Uterus (tissue), 4 donors: ENCODE results near the gene HOXB5. TPM values are rescaled to one million over a fixed set of nuclear protein-coding genes. Genes with fewer than 3 reads are reported as not detected.

Source experiments
- DNase-seq, 2 donors: peaks; one replicate each; pipeline ENCODE4 v3.0.0-alpha.2; 2019 to 2020
- H3K27ac ChIP-seq, 2 donors: fragments of 200-600 bp; sonication (generic); 1 replicate in 1 of 2; 2 replicates in 1 of 2; pipeline ENCODE4 v1.5.1; 2016 to 2018
- H3K27me3 ChIP-seq, 2 donors: fragments of 200-600 bp; sonication (generic); one replicate each; pipeline ENCODE4 v1.5.1; 2018 to 2019; ENCODE audit warnings: control low read depth in 1 of 2
- H3K36me3 ChIP-seq, 2 donors: fragments of 200-600 bp; sonication (generic); one replicate each; pipeline ENCODE4 v1.5.1; 2019; ENCODE audit warnings: control low read depth in 1 of 2
- H3K4me1 ChIP-seq, 2 donors: fragments of 200-600 bp; sonication (generic); one replicate each; pipeline ENCODE4 v1.5.1; 2018 to 2019; ENCODE audit warnings: control low read depth in 1 of 2
- H3K4me3 ChIP-seq, 2 donors: fragments of 200-600 bp; sonication (generic); 1 replicate in 1 of 2; 2 replicates in 1 of 2; pipeline ENCODE4 v1.5.1; 2018 to 2019; ENCODE audit warnings: mild to moderate bottlenecking in 1 of 2
- H3K9me3 ChIP-seq, 2 donors: fragments of 200-600 bp; sonication (generic); one replicate each; pipeline ENCODE4 v1.5.1; 2019; ENCODE audit warnings: control low read depth in 1 of 2
- POLR2A ChIP-seq, 2 donors: fragments of 450-650 bp; IDR thresholded peaks; one replicate each; pipeline ENCODE4 v1.6.1; 2016; ENCODE audit warnings: antibody characterized with exemption in 2 of 2, mild to moderate bottlenecking in 1 of 2, moderate library complexity in 1 of 2
- intact Hi-C: fragments of 100-400 bp; cut with DNase I; formaldehyde crosslinking; loops from one replicate; pipeline ENCODE4 v1.15.1; 2023; ENCODE audit warnings: low total_unique reads
- total RNA-seq, 4 donors: library from RNA; depleted of rRNA in 3 of 4; stranded (reverse); fragments of >200 nt in 3 of 4; gene quantifications; one replicate each; pipeline versions ENCODE4 v1.1.0 to v1.2.4, GENCODE V29; 2014 to 2023
- TF ChIP-seq, protein P1 (sequence below), 4 experiments: fragments of 200-600 bp in 2 of 4; fragments of 450-650 bp in 2 of 4; sonication (generic) in 2 of 4; IDR thresholded peaks; one replicate each; pipeline ENCODE4 v1.5.1; 2016 to 2019; ENCODE audit warnings: antibody characterized with exemption in 4 of 4, mild to moderate bottlenecking in 2 of 4, moderate library complexity in 1 of 4
- donor health status: DM: yes; HTN: yes; CAD: no.

HOXB5 gene
- total RNA-seq, 4 donors from 2014 or later, result 0.55 to 2.5 (median 0.59) TPM; not detected in 1

DNA sequence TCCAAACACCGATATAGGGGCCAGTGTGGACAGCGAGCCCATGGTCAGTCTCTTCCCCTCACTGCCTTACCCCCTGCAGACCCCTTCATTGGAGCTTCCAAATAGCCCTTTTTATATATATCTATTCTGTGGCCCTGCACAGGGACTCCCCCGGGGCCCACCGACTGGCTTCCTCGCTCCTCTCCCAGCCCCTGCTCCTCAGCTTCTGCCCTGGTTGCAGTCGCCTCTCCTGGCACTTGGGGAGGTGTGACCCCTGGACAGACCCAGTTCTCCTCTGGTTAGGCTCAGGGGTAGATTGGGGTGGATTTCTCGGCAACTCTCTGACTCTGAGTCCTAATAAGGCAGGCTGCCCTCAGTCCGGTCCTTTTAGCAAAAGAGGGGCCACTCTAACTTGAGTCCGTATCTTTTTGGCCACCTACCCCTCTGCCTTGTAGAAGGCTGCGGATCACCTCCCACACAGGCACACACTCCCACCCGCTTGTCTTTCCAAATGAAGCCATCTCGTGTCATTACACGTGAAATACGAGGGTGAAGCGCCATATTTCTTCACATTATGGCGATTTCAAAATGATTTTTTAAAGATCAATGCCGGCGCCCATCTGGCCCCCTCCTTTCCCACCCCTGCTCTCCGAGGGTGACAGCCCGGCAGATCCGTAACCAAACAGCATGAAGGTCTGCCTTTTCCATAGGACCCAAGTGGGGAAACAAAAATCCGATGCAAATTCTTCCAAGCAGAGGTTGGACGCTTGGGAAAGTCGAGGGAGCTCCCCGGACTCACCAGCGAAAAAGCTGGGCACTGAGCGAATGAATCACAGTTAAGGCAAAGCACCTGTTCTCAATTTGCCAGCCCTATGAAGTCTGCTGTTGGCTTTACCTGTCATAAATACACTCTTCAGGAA is 34.3 kb upstream of the HOXB5 start:
- TF ChIP-seq, protein P1, sequence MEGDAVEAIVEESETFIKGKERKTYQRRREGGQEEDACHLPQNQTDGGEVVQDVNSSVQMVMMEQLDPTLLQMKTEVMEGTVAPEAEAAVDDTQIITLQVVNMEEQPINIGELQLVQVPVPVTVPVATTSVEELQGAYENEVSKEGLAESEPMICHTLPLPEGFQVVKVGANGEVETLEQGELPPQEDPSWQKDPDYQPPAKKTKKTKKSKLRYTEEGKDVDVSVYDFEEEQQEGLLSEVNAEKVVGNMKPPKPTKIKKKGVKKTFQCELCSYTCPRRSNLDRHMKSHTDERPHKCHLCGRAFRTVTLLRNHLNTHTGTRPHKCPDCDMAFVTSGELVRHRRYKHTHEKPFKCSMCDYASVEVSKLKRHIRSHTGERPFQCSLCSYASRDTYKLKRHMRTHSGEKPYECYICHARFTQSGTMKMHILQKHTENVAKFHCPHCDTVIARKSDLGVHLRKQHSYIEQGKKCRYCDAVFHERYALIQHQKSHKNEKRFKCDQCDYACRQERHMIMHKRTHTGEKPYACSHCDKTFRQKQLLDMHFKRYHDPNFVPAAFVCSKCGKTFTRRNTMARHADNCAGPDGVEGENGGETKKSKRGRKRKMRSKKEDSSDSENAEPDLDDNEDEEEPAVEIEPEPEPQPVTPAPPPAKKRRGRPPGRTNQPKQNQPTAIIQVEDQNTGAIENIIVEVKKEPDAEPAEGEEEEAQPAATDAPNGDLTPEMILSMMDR (IDR thresholded peaks at IDR 0.05), result no peak
- TF ChIP-seq POLR2A (IDR thresholded peaks at IDR 0.05), result no peak
- intact Hi-C loops, result no loop called here
- Histone ChIP-seq H3K4me1 (peaks cover 0 to 15% of the 10 kb centered on the region in 2 donors), H3K27me3 (peaks cover 20 to 75% of the 10 kb centered on the region in 2 donors), H3K9me3 (no peaks in the 10 kb centered on the region), H3K27ac (no peak overlapping the region), H3K36me3 (no peaks in the 10 kb centered on the region), H3K4me3 (no peak overlapping the region)
- no peak for DNase-seq

DNA sequence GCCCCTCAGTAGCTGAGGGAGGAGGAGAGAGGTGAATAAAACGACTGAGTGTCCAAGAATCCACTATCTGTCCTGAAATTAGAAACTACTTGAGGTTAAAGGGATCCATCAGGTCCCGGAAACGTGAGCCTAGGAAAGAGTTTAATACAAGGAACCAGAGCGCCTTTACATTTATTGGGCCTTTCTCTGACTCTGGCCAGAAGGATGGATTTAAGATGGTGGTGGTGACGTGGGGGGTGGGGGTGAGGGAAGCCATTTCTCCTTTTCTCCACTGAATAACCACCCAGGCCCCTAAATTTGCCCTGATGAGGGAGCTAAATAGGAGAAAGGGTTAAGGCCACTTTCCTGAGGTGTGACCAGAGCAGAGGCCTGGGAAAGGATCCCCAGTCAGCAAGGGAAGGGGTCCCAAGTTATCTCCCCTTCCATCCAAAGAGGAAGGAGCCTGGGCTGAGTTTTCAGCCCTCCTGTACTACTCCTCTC is 33.6 kb upstream of the HOXB5 start:
- no peak overlapping the region for H3K27ac ChIP-seq
- H3K9me3 ChIP-seq, result no peaks in the 10 kb centered on the region
- no peak for TF ChIP-seq POLR2A (IDR thresholded peaks at IDR 0.05)
- TF ChIP-seq, protein P1 (IDR thresholded peaks at IDR 0.05), result no peak
- DNase-seq, result no peak
- intact Hi-C loops, result no loop called here
- no peaks in the 10 kb centered on the region for H3K36me3 ChIP-seq
- no peak overlapping the region for H3K4me3 ChIP-seq
- H3K27me3 ChIP-seq, result peaks cover 20 to 82% of the 10 kb centered on the region in 2 donors
- H3K4me1 ChIP-seq, result peaks cover 0 to 15% of the 10 kb centered on the region in 2 donors

- no peaks in the 10 kb centered on the region for H3K9me3 ChIP-seq
- peak within 1 kb of the TSS; percentile 3 to 22 for H3K4me3 ChIP-seq
- H3K27me3 ChIP-seq, result peaks cover 20 to 85% of the 10 kb centered on the region in 2 donors
- no peaks in the 10 kb centered on the region for H3K36me3 ChIP-seq
- TF ChIP-seq, protein P1 (IDR thresholded peaks at IDR 0.05), result no peak
- TF ChIP-seq POLR2A (IDR thresholded peaks at IDR 0.05), result no peak
- peaks cover 0 to 15% of the 10 kb centered on the region in 2 donors for H3K4me1 ChIP-seq
- intact Hi-C loops, result no loop called here
- peak within 1 kb of the TSS; percentile 26 to 44 for H3K27ac ChIP-seq
- DNase-seq, result no peak
These were observed 32.9 kb upstream of the HOXB5 start, which contains the start of gene HOXB9 for GRCh38 chr17:48626245-48627117. HOXB9 (minus strand) TSS chr17:48626358; CDS start chr17:48626269, 89 bp downstream.

DNA sequence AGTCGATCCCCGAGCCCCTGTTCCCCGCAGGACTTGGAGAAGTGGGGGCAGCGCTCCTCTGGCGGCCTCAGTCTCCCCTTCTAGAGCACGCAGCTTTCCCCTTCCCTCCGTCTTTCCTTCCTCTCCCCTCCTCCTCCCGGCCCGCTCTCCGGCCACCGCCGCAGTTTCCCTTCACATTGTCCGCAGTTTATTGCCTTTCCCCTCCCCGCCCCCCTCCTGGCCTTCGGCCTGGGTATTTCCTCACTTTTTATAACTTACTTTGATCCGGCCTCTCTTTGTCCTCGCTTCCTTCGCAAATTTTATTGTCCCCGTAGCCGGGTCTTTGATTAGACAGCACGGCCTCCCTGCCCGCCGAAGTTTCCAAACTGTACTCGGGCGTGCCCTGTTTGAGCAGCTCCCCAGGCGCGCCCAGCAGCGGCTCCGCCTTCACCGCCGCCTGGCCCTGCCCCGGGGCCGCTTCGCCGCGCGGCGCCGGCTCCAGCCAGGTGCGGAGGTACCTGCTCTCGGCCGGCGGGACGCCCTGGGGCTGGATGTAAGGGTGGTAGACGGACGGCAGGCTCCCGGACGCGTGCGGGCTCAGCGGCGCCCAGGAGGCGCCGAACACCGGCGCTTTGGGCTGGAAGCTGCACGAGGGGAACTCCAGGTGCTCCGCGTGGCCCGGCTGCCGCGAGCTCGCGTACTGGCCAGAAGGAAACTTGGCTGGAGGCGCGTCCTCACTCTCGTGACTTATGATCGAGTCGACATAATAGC is 32.1 kb upstream of the HOXB5 start:
- no peaks in the 10 kb centered on the region for H3K36me3 ChIP-seq
- intact Hi-C loops, result no loop called here
- H3K27me3 ChIP-seq, result peaks cover 24 to 82% of the 10 kb centered on the region in 2 donors
- TF ChIP-seq POLR2A (IDR thresholded peaks at IDR 0.05), result peak in 1 of 2 donors; percentile 26
- TF ChIP-seq, protein P1 (IDR thresholded peaks at IDR 0.05), result no peak
- H3K27ac ChIP-seq, result peak overlapping the region; percentile 26 to 44
- DNase-seq, result peak in 1 of 2 donors; percentile 52
- H3K9me3 ChIP-seq, result no peaks in the 10 kb centered on the region
- peaks cover 0 to 15% of the 10 kb centered on the region in 2 donors for H3K4me1 ChIP-seq
- H3K4me3 ChIP-seq, result peak overlapping the region; percentile 3 to 22
